ENCODE results near the gene BSN. TPM values are rescaled to one million over a fixed set of nuclear protein-coding genes. Genes with fewer than 3 reads are reported as not detected.
A peak's percentile ranks its signal among the peaks of the same experiment; 100 is the strongest.

The BSN gene
- polyA plus RNA-seq, 3 donors, result 0.93 to 1.6 (median 1.1) TPM

GRCh38 chr3:49711489-49711888, 157.2 kb downstream of the BSN start:
- DNase-seq (ENCODE audit: low read depth in 3 of 3, low spot score in 2 of 3), result no peak

DNA sequence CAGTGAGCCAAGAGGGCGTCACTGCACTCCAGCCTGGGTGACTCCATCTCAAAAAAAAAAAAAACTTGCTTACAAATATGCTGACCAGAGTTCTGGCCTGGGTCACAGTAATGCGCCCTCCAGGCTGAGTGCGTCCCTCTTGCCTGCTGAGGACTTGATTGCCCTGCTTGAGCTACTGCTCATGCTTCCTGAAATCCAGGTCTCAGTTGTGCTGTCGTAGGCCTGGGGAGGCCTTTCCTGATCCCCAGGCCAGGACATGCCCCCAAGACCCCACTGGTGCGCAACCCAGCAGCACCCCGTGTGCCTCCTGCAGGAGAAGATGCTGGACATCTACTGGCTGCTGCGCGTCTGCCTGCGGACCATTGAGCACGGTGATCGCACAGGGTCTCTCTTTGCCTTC, 157.9 kb downstream of the BSN start:
- no peak for DNase-seq (ENCODE audit: low read depth in 3 of 3, low spot score in 2 of 3)

GRCh38 chr3:49712631-49713317, 158.5 kb downstream of the BSN start:
- no peak for DNase-seq (ENCODE audit: low read depth in 3 of 3, low spot score in 2 of 3)

GRCh38 chr3:49713336-49714105, 159.2 kb downstream of the BSN start:
- no peak for DNase-seq (ENCODE audit: low read depth in 3 of 3, low spot score in 2 of 3)

- DNase-seq (ENCODE audit: low read depth in 3 of 3, low spot score in 2 of 3), result no peak
Measured at GRCh38 chr3:49714728-49715550, 160.7 kb downstream of the BSN start.

- DNase-seq (ENCODE audit: low read depth in 3 of 3, low spot score in 2 of 3), result no peak
Measured at GRCh38 chr3:49715611-49716121, 161.4 kb downstream of the BSN start.

GRCh38 chr3:49716169-49716568, 161.9 kb downstream of the BSN start:
- DNase-seq (ENCODE audit: low read depth in 3 of 3, low spot score in 2 of 3), result no peak

DNA sequence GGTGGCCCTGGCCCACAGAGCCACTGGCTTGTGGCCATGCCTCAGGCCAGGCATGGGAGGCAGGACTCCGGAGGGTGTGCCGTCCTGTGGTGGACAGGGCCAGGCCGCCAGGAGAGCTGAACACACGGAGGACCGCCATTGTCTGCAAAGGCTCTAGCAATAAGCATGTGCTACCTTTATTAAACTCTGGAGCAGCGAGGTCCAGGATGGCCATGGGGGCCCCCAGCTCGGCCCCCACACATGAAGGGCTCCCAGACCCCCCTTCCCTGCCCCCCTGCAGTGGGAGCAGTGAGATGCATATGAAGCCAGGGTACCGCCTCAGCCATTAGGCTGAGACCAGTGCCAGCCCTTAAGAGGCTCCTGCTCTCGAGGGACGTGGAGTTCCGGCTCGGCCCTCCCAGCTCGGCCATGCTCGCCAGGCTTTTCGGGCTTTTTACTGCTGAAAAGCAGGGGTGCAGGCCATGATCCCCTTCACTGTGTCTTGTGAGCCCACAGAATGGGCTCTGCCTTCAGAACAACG, 162.5 kb downstream of the BSN start:
- no peak for DNase-seq (ENCODE audit: low read depth in 3 of 3, low spot score in 2 of 3)

GRCh38 chr3:49717211-49717958, 163.1 kb downstream of the BSN start:
- no peak for DNase-seq (ENCODE audit: low read depth in 3 of 3, low spot score in 2 of 3)

DNA sequence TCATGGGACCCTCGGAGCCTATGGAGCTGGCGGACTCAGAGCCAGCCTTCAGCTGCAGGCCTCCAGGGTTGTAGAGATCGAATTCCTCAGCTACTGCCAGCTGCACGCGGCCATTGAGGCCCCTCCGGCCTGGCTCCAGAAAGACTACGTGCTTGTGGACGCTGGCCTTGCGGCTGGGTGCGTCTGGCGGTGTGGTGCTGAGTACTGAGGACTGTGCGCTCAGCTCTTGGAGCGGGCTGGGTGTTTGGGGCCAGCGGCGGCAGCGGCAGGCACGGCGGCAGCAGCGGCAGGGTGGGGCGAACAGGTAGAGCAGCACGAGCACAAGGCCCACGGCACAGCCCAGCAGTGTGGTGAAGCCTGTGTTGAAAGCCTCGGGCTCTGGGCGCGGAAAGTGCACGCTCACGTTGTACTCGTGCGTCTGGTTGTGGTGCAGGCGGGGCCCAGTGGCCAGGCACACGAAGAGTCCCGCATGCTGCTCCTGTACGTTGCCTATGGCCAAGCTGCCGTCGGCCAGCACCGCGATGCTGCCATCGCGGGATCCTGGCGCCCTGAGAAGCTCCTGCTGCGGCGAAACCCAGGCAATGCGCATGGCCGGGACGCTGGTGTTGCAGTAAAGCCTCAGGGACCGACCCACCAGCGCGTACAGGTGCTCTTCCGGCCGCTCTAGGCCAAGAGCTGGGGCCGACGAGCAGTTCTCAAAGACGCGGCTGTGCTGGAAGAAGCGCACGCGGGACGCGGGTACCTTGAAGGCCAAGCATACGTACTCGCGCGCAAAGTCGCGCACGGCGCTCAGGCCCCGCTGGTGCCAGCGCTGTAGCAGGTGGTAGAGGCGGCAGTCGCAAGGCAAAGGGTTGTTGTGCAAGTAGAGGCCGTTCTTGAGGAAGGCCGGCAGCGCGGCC, 163.9 kb downstream of the BSN start:
- peak in 1 of 3 donors; percentile 4 for DNase-seq (ENCODE audit: low read depth in 3 of 3, low spot score in 2 of 3)

GRCh38 chr3:49718858-49719213, 164.6 kb downstream of the BSN start:
- no peak for DNase-seq (ENCODE audit: low read depth in 3 of 3, low spot score in 2 of 3)

DNA sequence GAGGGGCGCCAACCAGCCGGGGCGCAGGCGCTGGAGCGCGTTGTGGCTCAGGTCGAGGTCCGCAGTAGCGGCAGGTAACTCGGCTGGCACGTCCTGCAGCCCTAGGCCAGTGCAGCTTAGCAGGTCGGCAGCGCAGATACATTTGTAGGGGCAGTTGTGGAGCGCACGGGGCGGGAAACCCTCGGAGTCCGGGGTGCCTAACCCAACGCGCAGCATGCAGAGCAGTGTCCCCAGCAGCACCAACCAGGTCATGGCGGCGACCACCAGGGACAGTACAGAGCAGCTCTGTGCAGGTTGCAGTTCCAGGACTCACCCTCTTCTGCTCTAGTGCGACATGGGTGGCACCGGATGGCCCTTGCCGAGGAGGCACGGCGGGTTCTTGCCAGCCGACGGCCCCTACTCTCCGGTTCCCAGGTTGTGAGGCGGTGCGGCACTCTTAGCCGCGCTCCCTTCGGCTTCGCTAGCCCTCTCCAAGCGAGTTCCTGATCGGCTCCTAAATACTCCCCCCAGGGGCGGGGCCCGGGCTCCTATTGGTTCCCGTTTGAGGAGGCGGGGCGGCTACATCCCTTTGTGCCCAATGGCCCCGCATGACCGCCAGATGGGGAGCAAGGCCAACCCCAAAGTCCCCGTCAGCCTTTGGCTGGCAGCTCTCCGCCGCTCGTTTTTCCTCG, 165.1 kb downstream of the BSN start, which contains the start of gene AMIGO3:
Gene AMIGO3 (minus strand): TSS at position 471 of the 671 bp plus-strand sequence. CDS start 219 bp downstream, at position 252.
- peak; percentile 65 to 88 (median 84) for DNase-seq (ENCODE audit: low read depth in 3 of 3, low spot score in 2 of 3)

Other genes with a start within 250 kb of the BSN start
- gene USP4, start 214.4 kb upstream of the BSN start, polyA plus RNA-seq (ENCODE audit: insufficient read length in 3 of 3), result 10 to 100 TPM; 61.6 to 64.0 (median 63.3) TPM
- 100 to 1,000 TPM in 2 of 3 donors, 10 to 100 TPM in 1; 93.1 to 126 (median 104) TPM for gene GPX1, start 196.1 kb upstream of the BSN start, polyA plus RNA-seq (ENCODE audit: insufficient read length in 3 of 3)
- gene RHOA, start 142.5 kb upstream of the BSN start, polyA plus RNA-seq (ENCODE audit: insufficient read length in 3 of 3), result 100 to 1,000 TPM; 499 to 570 (median 506) TPM
- 10 to 100 TPM; 34.7 to 38.9 (median 36.2) TPM for gene TCTA, start 142.1 kb upstream of the BSN start, polyA plus RNA-seq (ENCODE audit: insufficient read length in 3 of 3)
- 10 to 100 TPM; 34.1 to 46.1 (median 39.2) TPM for gene AMT, start 132.0 kb upstream of the BSN start, polyA plus RNA-seq (ENCODE audit: insufficient read length in 3 of 3)
- gene NICN1, start 125.2 kb upstream of the BSN start, polyA plus RNA-seq (ENCODE audit: insufficient read length in 3 of 3), result 10 to 100 TPM; 22.3 to 25.6 (median 22.7) TPM
- 100 to 1,000 TPM; 108 to 113 (median 110) TPM for gene DAG1, start 84.2 kb upstream of the BSN start, polyA plus RNA-seq (ENCODE audit: insufficient read length in 3 of 3)
- 100 to 1,000 TPM; 147 to 178 (median 155) TPM for gene APEH, start 119.9 kb downstream of the BSN start, polyA plus RNA-seq (ENCODE audit: insufficient read length in 3 of 3)
- 100 to 1,000 TPM in 2 of 3 donors, 10 to 100 TPM in 1; 93.8 to 176 (median 110) TPM for gene MST1, start 135.0 kb downstream of the BSN start, polyA plus RNA-seq (ENCODE audit: insufficient read length in 3 of 3)
- 10 to 100 TPM; 34.3 to 38.2 (median 35.8) TPM for gene RNF123, start 135.1 kb downstream of the BSN start, polyA plus RNA-seq (ENCODE audit: insufficient read length in 3 of 3)
- gene AMIGO3, start 165.2 kb downstream of the BSN start, polyA plus RNA-seq (ENCODE audit: insufficient read length in 3 of 3), result 1 to 10 TPM in 2 of 3 donors, under 1 TPM in 1; 0.93 to 1.5 (median 1.0) TPM
- gene GMPPB, start 169.5 kb downstream of the BSN start, polyA plus RNA-seq (ENCODE audit: insufficient read length in 3 of 3), result 10 to 100 TPM; 10.7 to 14.1 (median 12.8) TPM
- gene IP6K1, start 232.1 kb downstream of the BSN start, polyA plus RNA-seq (ENCODE audit: insufficient read length in 3 of 3), result 10 to 100 TPM; 52.5 to 60.9 (median 55.7) TPM
- gene CDHR4, start 245.4 kb downstream of the BSN start, polyA plus RNA-seq (ENCODE audit: insufficient read length in 3 of 3), result not detected
- gene INKA1, start 248.8 kb downstream of the BSN start, polyA plus RNA-seq (ENCODE audit: insufficient read length in 3 of 3), result 10 to 100 TPM; 10.3 to 12.4 (median 10.6) TPM